ENCODE measurements around the gene GGA2.

- no peak for TF ChIP-seq CTCF (IDR thresholded peaks at IDR 0.05)
- no peak for TF ChIP-seq POLR2A (IDR thresholded peaks at IDR 0.05)
These were observed 11.4 kb downstream of the GGA2 start for GRCh38 chr16:23498863-23499262.

Data from esophagus squamous epithelium (tissue), 4 donors.